Activated naive CD4-positive, alpha-beta T cell treated with anti-CD3 and anti-CD28 coated beads, Interleukin-2, amount 10 ng/mL, durations not matched to agents 7 days and 5 days (primary cell): Measurements from ENCODE around the gene XXYLT1.

Experiments used
- CTCF ChIA-PET: fragments of 350-600 bp; sonication (Branson Sonifier 250); formaldehyde crosslinking; loops from one replicate; lab custom pipeline; 2021; ENCODE audit warnings: antibody characterized with exemption; lab: Charles Lee
- DNase-seq: peaks from one replicate; pipeline ENCODE4 v3.0.0-alpha.2; 2020
- H3K27ac Mint-ChIP-seq: one replicate; pipeline ENCODE4 v1.8.0; 2021; ENCODE audit warnings: mild to moderate bottlenecking, moderate library complexity, mixed read lengths
- H3K27me3 Mint-ChIP-seq: one replicate; pipeline ENCODE4 v1.8.0; 2021; ENCODE audit warnings: mild to moderate bottlenecking, mixed read lengths
- H3K36me3 Mint-ChIP-seq: one replicate; pipeline ENCODE4 v1.8.0; 2021; ENCODE audit warnings: mixed read lengths
- H3K4me1 Mint-ChIP-seq: one replicate; pipeline ENCODE4 v1.8.0; 2021; ENCODE audit warnings: mixed read lengths
- H3K4me3 Mint-ChIP-seq: one replicate; pipeline ENCODE4 v1.8.0; 2021; ENCODE audit warnings: mild to moderate bottlenecking, moderate library complexity, mixed read lengths
- H3K9me3 Mint-ChIP-seq: one replicate; pipeline ENCODE4 v1.8.0; 2021; ENCODE audit warnings: mixed read lengths

The XXYLT1 gene

DNA sequence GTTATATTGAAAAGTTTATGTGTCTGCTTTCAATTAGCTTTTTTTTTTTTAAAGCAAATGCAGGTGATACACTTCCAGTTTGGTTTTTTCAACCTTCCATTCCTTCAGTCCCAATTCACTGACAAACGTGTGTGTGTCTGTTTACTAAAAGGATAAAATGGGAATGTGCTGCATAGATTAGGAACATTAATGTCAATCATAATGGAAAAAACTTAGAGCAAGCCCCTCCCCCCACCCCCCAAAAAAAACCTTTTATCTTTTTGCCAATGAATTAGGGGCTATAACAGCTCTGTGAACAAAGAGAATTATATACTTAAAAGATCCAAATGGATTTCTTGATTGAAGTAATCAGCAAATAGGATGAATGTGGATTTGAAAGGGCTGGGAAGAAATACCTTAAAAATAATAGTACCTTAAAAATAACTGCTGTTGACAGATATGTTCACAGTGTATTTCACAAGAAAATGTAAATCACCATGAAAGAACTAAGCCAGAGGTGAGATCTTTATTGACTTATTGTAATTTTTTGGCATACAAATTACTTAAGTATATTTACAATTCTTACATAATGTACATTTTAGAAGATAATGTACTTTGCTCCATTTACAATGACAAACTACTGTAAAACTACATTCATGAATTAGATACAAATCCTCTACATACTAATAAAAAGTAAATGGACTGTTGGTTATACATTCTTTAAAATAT, 3.5 kb upstream of the XXYLT1 start:
- Mint-ChIP-seq H3K4me1 (peaks cover 17% of the 10 kb centered on the region), H3K4me3 (no peak overlapping the region), H3K36me3 (peaks cover 8% of the 10 kb centered on the region), H3K9me3 (no peaks in the 10 kb centered on the region), H3K27me3 (no peaks in the 10 kb centered on the region), H3K27ac (no peak overlapping the region)
- CTCF ChIA-PET = interaction anchor here (0.5 to 4.5 kb wide), 4 partner anchors 28 to 592 kb away, joined by 3 to 35 read pairs (median 4); no protein-coding TSS in a partner anchor
- no peak for DNase-seq

DNA sequence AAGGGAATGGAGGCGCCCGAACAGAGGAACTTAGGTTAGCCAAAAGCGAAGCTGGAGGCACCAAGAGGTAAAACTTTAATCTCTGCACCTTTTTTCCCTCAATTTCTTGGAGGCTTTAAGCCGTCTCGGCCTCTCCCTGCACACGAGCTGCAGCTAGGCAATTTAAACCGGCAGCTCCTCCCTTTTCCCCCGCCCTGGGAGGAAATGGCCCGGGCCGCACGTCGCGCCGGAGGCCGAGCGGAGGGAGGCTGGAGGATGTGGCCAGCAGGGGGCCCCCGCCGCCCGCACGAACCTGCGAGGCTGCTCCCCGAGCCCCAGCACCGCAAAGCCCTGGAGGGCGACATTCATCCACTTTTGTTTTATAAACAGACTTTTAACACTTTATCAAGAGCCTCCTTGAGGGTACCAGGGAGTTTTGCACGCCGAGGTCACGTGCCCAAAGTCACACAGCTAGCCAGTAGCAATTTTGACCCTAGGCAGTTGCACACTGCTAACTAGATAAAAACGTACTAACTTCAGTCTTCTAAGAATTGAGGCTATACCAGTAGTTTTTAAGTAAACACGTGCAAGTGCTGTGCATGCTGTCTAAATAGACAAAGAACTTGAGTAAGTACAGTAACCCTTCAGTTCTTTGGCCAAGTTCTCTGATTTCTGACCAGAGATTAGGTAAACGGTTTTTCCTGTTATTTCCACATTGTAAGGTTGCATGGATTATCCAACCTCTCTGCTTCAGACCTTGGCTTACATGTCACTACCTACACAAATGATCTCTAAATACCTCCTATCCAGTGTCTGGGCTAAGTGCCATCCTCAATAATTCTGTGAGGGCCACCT, 668 bp upstream of the XXYLT1 start:
- H3K36me3 Mint-ChIP-seq = peaks cover 7% of the 10 kb centered on the region
- peak overlapping the region; percentile 85 for H3K4me3 Mint-ChIP-seq
- H3K4me1 Mint-ChIP-seq = peaks cover 29% of the 10 kb centered on the region
- CTCF ChIA-PET = interaction anchor here (0.6 to 3.3 kb wide), 36 partner anchors 8 to 637 kb away, joined by 3 to 111 read pairs (median 5); partner anchors contain the start of genes ACAP2, PPP1R2 and TNK2
- H3K27me3 Mint-ChIP-seq = no peaks in the 10 kb centered on the region
- peak overlapping the region; percentile 91 for H3K27ac Mint-ChIP-seq
- peak; percentile 92 for DNase-seq
- H3K9me3 Mint-ChIP-seq = no peaks in the 10 kb centered on the region

DNA sequence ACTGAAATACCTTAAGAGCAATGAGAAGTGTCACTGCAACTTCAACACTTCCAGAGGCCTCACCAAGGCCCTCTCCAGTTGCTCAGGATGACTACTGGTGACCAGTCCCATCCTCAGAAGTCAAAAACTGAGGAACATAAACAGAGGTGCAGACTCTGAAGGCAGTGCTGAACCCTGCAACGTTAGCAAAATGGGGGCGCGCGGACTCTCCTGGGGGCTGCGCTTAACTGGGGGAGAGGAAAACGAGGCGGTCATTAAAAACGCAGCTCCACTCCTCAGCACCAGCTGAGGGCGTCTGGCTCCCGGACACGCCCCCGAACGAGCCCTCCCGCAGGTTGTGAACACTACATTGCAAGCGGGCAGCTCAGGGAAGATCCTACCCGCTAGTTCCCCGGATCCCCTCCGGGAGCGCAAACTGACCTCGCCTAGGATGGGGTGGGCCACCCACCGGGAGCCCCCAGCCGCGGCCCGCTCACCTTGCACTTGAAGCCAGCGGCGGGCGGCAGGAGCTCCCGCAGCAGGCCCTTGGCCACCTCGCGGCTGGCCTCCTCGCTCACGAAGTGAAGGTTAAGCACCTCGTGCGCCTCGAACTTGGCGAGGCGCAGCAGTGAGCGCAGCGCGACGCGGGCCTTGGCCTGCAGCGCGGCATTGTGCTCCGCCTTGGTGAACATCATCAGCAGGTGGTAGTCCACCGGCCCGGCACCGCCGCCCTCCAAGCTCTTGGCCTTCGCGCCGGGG, 711 bp downstream of the XXYLT1 start:
- H3K27ac Mint-ChIP-seq = peak overlapping the region; percentile 71
- CTCF ChIA-PET = interaction anchor here (0.9 to 3.3 kb wide), 23 partner anchors 9 to 597 kb away, joined by 3 to 111 read pairs (median 5); partner anchors contain the start of genes ACAP2 and PPP1R2
- H3K4me1 Mint-ChIP-seq = peaks cover 31% of the 10 kb centered on the region
- H3K27me3 Mint-ChIP-seq = no peaks in the 10 kb centered on the region
- peak; percentile 64 for DNase-seq
- no peaks in the 10 kb centered on the region for H3K9me3 Mint-ChIP-seq
- H3K4me3 Mint-ChIP-seq = peak overlapping the region; percentile 82
- peaks cover 4% of the 10 kb centered on the region for H3K36me3 Mint-ChIP-seq

- CTCF ChIA-PET = interaction anchor here (0.6 to 3.3 kb wide), 16 partner anchors 8 to 1553 kb away, joined by 3 to 111 read pairs (median 6); partner anchors contain the start of gene ACAP2
- H3K36me3 Mint-ChIP-seq = peaks cover 4% of the 10 kb centered on the region
- H3K9me3 Mint-ChIP-seq = no peaks in the 10 kb centered on the region
- no peak for DNase-seq
- H3K27ac Mint-ChIP-seq = peak overlapping the region; percentile 5
- H3K4me1 Mint-ChIP-seq = peaks cover 31% of the 10 kb centered on the region
- H3K4me3 Mint-ChIP-seq = peak overlapping the region; percentile 82
- no peaks in the 10 kb centered on the region for H3K27me3 Mint-ChIP-seq
Observed at GRCh38 chr3:195269375-195270078, 1.4 kb downstream of the XXYLT1 start.

GRCh38 chr3:195268576-195269309, 2.2 kb downstream of the XXYLT1 start:
- CTCF ChIA-PET = interaction anchor here (0.6 to 3.3 kb wide), 6 partner anchors 7 to 1552 kb away, joined by 3 to 111 read pairs (median 8); no protein-coding TSS in a partner anchor
- Mint-ChIP-seq H3K36me3 (peaks cover 4% of the 10 kb centered on the region), H3K27me3 (no peaks in the 10 kb centered on the region)

GRCh38 chr3:195267096-195267495, 3.9 kb downstream of the XXYLT1 start:
- no peak for DNase-seq
- Mint-ChIP-seq H3K4me3 (no peak overlapping the region), H3K4me1 (peaks cover 39% of the 10 kb centered on the region), H3K9me3 (no peaks in the 10 kb centered on the region), H3K27ac (no peak overlapping the region), H3K36me3 (peaks cover 5% of the 10 kb centered on the region), H3K27me3 (no peaks in the 10 kb centered on the region)
- CTCF ChIA-PET = no interaction called here

More at GRCh38 chr3:195268576-195269309, 2.2 kb downstream of the XXYLT1 start:
- peaks cover 36% of the 10 kb centered on the region for H3K4me1 Mint-ChIP-seq
- no peak for DNase-seq
- H3K9me3 Mint-ChIP-seq = no peaks in the 10 kb centered on the region
- no peak overlapping the region for H3K27ac Mint-ChIP-seq
- H3K4me3 Mint-ChIP-seq = peak overlapping the region; percentile 82

- peaks cover 6% of the 10 kb centered on the region for H3K36me3 Mint-ChIP-seq
- no peaks in the 10 kb centered on the region for H3K9me3 Mint-ChIP-seq
- H3K4me3 Mint-ChIP-seq = no peak overlapping the region
- peaks cover 39% of the 10 kb centered on the region for H3K4me1 Mint-ChIP-seq
- no peak overlapping the region for H3K27ac Mint-ChIP-seq
- DNase-seq = no peak
- no peaks in the 10 kb centered on the region for H3K27me3 Mint-ChIP-seq
- CTCF ChIA-PET = no interaction called here
Observed at GRCh38 chr3:195266428-195266827, 4.5 kb downstream of the XXYLT1 start.

- Mint-ChIP-seq H3K36me3 (peaks cover 6% of the 10 kb centered on the region), H3K27ac (no peak overlapping the region), H3K9me3 (no peaks in the 10 kb centered on the region), H3K4me3 (no peak overlapping the region), H3K4me1 (peaks cover 49% of the 10 kb centered on the region), H3K27me3 (no peaks in the 10 kb centered on the region)
- CTCF ChIA-PET = interaction anchor here (1.3 kb wide), 1 partner anchor 583 kb away, joined by 4 read pairs; no protein-coding TSS in a partner anchor
- no peak for DNase-seq
Observed at GRCh38 chr3:195265363-195265976, 5.5 kb downstream of the XXYLT1 start.

DNA sequence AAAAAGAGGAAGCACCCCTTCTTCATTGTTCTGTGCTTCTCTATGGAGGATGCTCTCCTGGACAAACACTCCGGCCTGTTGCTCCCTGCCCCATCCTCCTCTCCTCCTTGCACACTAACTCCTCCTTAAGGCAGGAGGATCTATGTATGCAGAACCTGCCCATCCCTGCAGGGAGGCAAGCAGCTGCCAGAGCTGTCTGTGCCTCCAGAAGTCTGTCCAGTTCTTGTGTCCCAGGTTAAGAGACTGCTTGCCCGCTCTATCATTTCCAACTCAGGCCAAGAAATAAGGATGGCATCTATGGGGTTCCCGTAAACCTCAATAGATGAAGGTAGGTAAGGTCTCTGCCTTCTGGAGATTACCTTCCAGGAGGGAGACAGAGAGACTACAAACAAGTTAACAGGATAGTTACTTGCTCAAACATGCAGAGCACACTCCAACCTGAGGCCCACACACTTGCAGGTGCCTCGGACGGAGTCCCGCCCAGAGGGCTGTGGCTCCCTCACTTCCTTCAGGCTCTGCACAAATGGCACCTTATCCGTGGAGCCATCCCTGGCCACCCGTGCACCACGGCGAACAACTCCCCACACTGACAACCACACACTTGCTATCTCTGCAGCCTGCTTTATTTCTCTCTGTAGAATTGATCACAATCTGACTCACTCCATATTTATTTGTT, 6.9 kb downstream of the XXYLT1 start:
- H3K9me3 Mint-ChIP-seq = no peaks in the 10 kb centered on the region
- CTCF ChIA-PET = interaction anchor here (0.6 to 1.3 kb wide), 3 partner anchors 107 to 582 kb away, joined by 3 to 4 read pairs (median 4); no protein-coding TSS in a partner anchor
- no peak overlapping the region for H3K27ac Mint-ChIP-seq
- peaks cover 40% of the 10 kb centered on the region for H3K4me1 Mint-ChIP-seq
- H3K27me3 Mint-ChIP-seq = no peaks in the 10 kb centered on the region
- H3K36me3 Mint-ChIP-seq = peaks cover 6% of the 10 kb centered on the region
- no peak for DNase-seq
- H3K4me3 Mint-ChIP-seq = no peak overlapping the region

DNA sequence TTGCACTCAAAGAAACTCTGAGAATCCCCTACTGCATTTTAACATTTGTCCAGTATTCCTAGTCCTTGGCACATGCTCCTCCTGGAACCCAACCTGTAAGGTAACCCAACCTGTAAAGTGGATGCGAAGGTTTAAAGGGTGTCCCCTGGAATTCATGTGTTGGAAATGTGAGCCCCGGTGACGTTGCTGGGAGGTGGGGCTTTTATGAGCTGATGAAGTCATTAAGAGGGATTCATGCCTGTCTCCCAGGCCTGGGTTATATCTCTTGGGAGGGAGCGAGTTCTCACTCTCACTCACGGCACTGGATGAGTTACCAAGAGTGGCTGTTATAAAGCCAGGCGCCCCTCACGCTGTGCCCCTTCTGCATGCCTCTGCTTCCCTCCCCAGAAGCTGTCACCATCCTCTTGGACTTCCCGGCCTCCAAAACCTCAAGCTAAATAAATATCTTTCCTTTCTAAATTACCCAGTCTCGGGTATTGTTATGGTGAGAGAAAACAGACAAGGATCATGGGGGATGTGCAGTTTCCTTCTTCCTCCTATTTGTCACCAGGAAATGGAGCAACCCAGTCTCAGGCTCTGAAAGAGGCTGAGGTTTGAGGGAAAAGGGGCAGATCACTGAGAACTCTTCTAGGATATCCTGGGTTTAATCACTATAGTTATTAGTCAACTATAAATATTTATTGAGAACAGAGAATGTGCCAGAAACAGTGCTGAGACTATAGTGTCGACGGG, 7.6 kb downstream of the XXYLT1 start:
- no peak overlapping the region for H3K4me3 Mint-ChIP-seq
- DNase-seq = no peak
- H3K9me3 Mint-ChIP-seq = no peaks in the 10 kb centered on the region
- CTCF ChIA-PET = interaction anchor here (0.5 to 3.1 kb wide), 6 partner anchors 8 to 791 kb away, joined by 3 to 9 read pairs (median 5); partner anchors contain the start of gene XXYLT1
- H3K36me3 Mint-ChIP-seq = peaks cover 6% of the 10 kb centered on the region
- H3K27ac Mint-ChIP-seq = no peak overlapping the region
- peaks cover 41% of the 10 kb centered on the region for H3K4me1 Mint-ChIP-seq
- H3K27me3 Mint-ChIP-seq = no peaks in the 10 kb centered on the region

GRCh38 chr3:195261925-195262324, 9.0 kb downstream of the XXYLT1 start:
- Mint-ChIP-seq H3K27ac (no peak overlapping the region), H3K4me1 (peaks cover 37% of the 10 kb centered on the region), H3K36me3 (peaks cover 1% of the 10 kb centered on the region), H3K9me3 (no peaks in the 10 kb centered on the region), H3K4me3 (no peak overlapping the region), H3K27me3 (no peaks in the 10 kb centered on the region)
- CTCF ChIA-PET = interaction anchor here (1.4 to 3.1 kb wide), 4 partner anchors 9 to 579 kb away, joined by 3 to 26 read pairs (median 8); partner anchors contain the start of gene XXYLT1
- DNase-seq = no peak
